Brain microvascular endothelial cell (primary cell): Measurements from ENCODE around the gene TCEAL8.

ENCODE experiments used
- DNase-seq: peaks from one replicate; pipeline ENCODE4 v3.0.0-alpha.2; 2020
- H3K27ac ChIP-seq: fragments of 250-450 bp; sonication (Bioruptor Pico); 2 replicates; pipeline ENCODE4 v1.5.1; 2020; ENCODE audit warnings: mild to moderate bottlenecking, moderate library complexity
- H3K27me3 ChIP-seq: fragments of 250-450 bp; sonication (Bioruptor Pico); replicated peaks from 2 replicates; pipeline ENCODE4 v1.5.1; 2020; ENCODE audit warnings: mild to moderate bottlenecking
- H3K36me3 ChIP-seq: fragments of 250-450 bp; sonication (Bioruptor Pico); replicated peaks from 2 replicates; pipeline ENCODE4 v1.5.1; 2020; ENCODE audit warnings: mild to moderate bottlenecking
- H3K4me3 ChIP-seq: 2 replicates; pipeline ENCODE4 v1.5.1; 2011; ENCODE audit warnings: low read depth, mild to moderate bottlenecking, control low read depth, low read length, moderate library complexity
- CTCF ChIP-seq: IDR thresholded peaks from 2 replicates; pipeline ENCODE4 v1.5.1; 2011; ENCODE audit warnings: low read depth, mild to moderate bottlenecking, moderate library complexity, low read length, control low read depth, inconsistent platforms; ENCODE audit errors: missing control alignments
- in situ Hi-C: cut with HindIII; loops from 2 replicates; pipeline ENCODE4 v1.10.0; 2017; ENCODE audit warnings: low sequenced_read_pairs, low pct_ligation_motif_present

Gene TCEAL8

GRCh38 chrX:103254921-103255493 is at the start of gene TCEAL8:
TCEAL8 (minus strand) TSS chrX:103255155; CDS start chrX:103253979, 1,176 bp downstream.
- Histone ChIP-seq H3K36me3 (no peaks in the 10 kb centered on the region), H3K27ac (peak within 1 kb of the TSS; percentile 65), H3K4me3 (peak within 1 kb of the TSS; percentile 77), H3K27me3 (no peaks in the 10 kb centered on the region)
- peak; percentile 63 for DNase-seq
- TF ChIP-seq CTCF = no peak
- in situ Hi-C loops = no loop called here

GRCh38 chrX:103304705-103305104 is 49.8 kb upstream of the TCEAL8 start:
- DNase-seq = no peak
- no peaks in the 10 kb centered on the region for H3K36me3 ChIP-seq
- no peak overlapping the region for H3K27ac ChIP-seq
- H3K27me3 ChIP-seq = no peaks in the 10 kb centered on the region
- in situ Hi-C loops = no loop called here
- no peak overlapping the region for H3K4me3 ChIP-seq
- TF ChIP-seq CTCF = no peak

- in situ Hi-C loops = no loop called here
- H3K36me3 ChIP-seq = no peaks in the 10 kb centered on the region
- DNase-seq = no peak
- no peak overlapping the region for H3K27ac ChIP-seq
- H3K27me3 ChIP-seq = no peaks in the 10 kb centered on the region
- TF ChIP-seq CTCF = no peak
- no peak overlapping the region for H3K4me3 ChIP-seq
Measured at GRCh38 chrX:103293118-103293517, 38.2 kb upstream of the TCEAL8 start.

GRCh38 chrX:103279624-103280023 is 24.7 kb upstream of the TCEAL8 start:
- TF ChIP-seq CTCF = no peak
- no peak overlapping the region for H3K4me3 ChIP-seq
- peaks cover 3% of the 10 kb centered on the region for H3K27me3 ChIP-seq
- in situ Hi-C loops = no loop called here
- no peak overlapping the region for H3K27ac ChIP-seq
- no peak for DNase-seq
- no peaks in the 10 kb centered on the region for H3K36me3 ChIP-seq

- no peak for TF ChIP-seq CTCF
- Histone ChIP-seq H3K27ac (no peak within 1 kb of the TSS), H3K36me3 (no peaks in the 10 kb centered on the region), H3K27me3 (peaks cover 3% of the 10 kb centered on the region), H3K4me3 (no peak within 1 kb of the TSS)
- DNase-seq = no peak
- in situ Hi-C loops = no loop called here
Measured at GRCh38 chrX:103276581-103277002, 21.6 kb upstream of the TCEAL8 start, which contains the start of gene TCEAL5. TCEAL5 (minus strand) TSS chrX:103276750; CDS start chrX:103274563, 2,187 bp downstream.

- Histone ChIP-seq H3K36me3 (no peaks in the 10 kb centered on the region), H3K27ac (no peak overlapping the region), H3K4me3 (no peak overlapping the region), H3K27me3 (peaks cover 3% of the 10 kb centered on the region)
- in situ Hi-C loops = no loop called here
- TF ChIP-seq CTCF = no peak
- DNase-seq = no peak
Measured at GRCh38 chrX:103275947-103276567, 21.1 kb upstream of the TCEAL8 start.
